ELF-1 (cell line): ENCODE data around the gene TRRAP.
A peak's percentile ranks its signal among the peaks of the same experiment; 100 is the strongest.

Experiments used
- DNase-seq: peaks from one replicate; pipeline ENCODE4 v3.0.0-alpha.2; 2016; ENCODE audit warnings: low read depth, low spot score

TRRAP gene

GRCh38 chr7:98900815-98901214 is 22.5 kb downstream of the TRRAP start:
- no peak for DNase-seq

GRCh38 chr7:98902523-98902922 is 24.2 kb downstream of the TRRAP start:
- no peak for DNase-seq

GRCh38 chr7:98903246-98903645 is 24.9 kb downstream of the TRRAP start:
- DNase-seq, result no peak

DNA sequence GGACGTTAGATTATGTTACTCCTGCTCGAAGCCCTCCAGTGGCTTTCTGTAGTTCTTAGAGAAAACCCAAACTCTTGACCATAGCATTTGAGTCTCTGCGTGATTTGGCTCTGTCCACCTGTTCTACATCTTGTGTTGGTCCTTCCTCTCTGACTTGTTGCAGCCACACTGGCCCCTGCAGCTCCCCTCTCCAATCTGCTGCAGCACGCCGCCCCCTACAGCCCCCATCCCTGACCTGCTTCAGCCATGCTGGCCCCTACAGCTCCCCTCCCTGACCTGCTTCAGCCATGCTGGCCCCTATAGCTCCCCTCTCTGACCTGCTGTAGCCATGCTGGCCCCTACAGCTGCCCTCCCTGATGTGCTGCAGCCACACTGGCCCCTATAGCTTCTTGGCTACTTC is 29.2 kb downstream of the TRRAP start:
- peak; percentile 6 for DNase-seq

DNA sequence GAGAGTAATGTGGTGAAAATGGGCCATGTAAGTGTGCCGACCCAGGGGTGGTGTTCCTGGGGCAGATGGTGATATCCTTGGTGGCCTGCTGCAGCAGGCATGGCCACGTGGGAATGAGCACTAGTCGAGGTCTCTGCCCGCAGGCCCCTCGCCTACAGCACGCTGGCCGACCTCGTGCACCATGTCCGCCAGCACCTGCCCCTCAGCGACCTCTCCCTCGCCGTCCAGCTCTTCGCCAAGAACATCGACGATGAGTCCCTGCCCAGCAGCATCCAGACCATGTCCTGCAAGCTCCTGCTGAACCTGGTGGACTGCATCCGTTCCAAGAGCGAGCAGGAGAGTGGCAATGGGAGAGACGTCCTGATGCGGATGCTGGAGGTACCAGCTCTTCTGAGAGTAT is 30.3 kb downstream of the TRRAP start:
- DNase-seq, result no peak

DNA sequence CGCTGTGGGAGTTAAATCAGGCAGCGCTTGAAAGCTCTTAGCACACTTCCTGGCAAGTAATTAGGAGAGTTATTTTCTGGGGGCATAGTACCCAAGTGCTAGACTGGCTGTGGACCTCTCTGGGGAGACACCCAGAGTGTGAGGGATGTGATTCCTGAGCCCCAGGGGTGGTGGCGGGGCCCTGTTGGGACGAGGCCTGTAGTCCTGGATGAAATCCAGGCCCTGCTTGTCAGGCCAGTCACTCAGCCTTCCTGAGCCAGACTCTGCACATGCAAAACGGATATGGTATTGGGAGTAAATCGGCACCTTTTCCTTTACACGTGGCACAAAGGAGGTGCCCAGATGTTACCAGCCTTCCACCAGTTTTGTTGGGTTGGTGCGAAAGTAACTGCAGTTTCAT is 31.2 kb downstream of the TRRAP start:
- DNase-seq, result no peak

GRCh38 chr7:98910427-98910826 is 32.1 kb downstream of the TRRAP start:
- DNase-seq, result no peak

- DNase-seq, result no peak
Observed at GRCh38 chr7:98911916-98912315, 33.6 kb downstream of the TRRAP start.

GRCh38 chr7:98913026-98913425 is 34.7 kb downstream of the TRRAP start:
- no peak for DNase-seq

DNA sequence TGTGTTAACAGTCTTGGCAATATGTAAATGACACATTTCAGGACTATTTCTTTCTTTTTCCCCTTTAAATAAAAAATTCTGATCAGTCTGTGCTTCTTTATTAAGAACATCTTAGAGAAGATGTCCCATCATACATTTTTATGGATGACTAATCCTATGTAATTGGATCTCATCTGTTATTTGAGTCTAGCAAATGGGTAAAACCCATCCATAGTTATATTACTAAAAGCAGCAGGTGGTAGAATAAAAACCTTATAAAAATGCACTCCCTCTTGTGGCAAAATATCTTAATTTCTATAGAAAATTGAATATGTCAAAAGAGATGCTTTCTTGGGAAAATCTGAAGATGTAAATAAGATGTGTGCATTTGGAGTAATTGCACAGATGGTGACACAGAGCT is 35.3 kb downstream of the TRRAP start:
- DNase-seq, result no peak

- no peak for DNase-seq
Observed at GRCh38 chr7:98917331-98917730, 39.0 kb downstream of the TRRAP start.

DNA sequence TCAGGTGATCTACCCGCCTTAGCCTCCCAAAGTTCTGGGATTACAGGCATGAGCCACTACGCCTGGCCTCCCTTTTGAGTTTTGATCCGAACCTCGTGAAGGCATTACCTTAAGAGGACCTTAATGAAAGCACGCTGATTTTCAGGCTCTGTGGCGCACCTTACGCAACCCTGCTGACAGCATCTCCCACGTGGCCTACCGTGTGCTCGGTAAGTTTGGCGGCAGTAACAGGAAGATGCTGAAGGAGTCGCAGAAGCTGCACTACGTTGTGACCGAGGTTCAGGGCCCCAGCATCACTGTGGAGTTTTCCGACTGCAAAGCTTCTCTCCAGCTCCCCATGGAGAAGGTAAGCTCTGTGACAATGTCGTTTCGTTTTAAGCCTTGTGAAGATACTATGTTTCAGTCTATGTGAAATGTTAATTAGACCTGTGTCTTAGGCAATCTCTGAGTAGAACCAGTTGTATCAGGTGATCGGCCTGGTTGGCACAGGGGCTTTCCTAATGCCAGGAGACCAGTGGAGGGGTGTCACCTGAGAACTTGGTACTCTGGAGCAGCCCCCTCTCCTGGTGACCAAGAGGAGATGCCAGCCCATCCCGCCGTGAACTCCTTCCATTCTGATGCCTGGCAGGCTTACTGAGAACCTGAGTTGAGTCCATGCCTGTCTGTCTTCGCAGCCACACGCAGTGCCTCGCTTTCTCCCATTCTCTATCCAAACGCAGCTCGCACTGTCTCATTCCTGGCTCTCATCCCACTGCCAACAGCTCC is 43.5 kb downstream of the TRRAP start:
- DNase-seq, result peak; percentile 23

- DNase-seq, result no peak
Observed at GRCh38 chr7:98922392-98923187, 44.3 kb downstream of the TRRAP start.

DNA sequence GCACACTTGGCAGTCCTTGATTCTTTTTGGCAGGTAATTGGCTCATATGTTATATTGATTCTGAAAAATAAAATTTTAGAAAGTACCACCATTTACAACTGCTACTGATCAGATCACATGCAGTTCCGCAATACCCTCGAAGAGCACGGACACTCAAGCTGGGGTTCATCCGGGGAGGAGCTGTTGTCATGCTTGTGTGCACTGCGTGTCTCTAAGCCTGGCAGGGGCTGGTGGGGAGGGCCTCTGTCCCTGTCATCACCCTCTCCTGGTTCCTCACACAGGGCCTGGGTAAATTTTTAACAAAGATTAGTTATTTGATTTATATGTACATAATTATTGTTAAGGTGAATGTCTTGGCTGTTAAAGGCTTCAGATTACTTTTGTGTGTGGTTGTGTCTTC is 45.2 kb downstream of the TRRAP start:
- no peak for DNase-seq

DNA sequence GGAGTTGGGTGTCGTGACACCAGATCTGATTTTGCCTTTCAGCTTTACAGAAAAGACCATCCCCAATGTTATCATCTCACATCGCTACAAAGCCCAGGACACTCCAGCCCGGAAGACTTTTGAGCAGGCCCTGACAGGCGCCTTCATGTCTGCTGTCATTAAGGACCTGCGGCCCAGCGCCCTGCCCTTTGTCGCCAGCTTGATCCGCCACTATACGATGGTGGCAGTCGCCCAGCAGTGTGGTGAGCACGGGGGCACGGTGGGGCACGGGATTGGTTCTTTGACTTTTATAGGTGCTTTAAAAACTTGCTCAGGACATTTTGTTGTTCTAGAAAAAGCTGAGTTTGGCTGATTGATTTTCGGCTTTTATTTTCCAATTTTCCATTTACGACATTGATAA is 48.8 kb downstream of the TRRAP start:
- DNase-seq, result no peak

DNA sequence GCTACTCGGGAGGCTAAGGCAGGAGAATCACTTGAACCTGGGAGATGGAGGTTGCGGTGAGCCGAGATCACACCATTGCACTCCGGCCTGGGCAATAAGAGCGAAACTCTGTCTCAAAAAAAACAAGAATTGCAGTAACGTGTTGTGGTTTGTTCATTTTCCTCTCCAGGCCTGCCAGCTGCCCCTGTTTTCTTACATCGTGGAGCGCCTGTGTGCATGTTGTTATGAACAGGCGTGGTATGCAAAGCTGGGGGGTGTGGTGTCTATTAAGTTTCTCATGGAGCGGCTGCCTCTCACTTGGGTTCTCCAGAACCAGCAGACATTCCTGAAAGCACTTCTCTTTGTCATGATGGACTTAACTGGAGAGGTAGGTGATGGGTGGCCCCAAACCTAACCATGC is 52.1 kb downstream of the TRRAP start:
- DNase-seq, result no peak

DNA sequence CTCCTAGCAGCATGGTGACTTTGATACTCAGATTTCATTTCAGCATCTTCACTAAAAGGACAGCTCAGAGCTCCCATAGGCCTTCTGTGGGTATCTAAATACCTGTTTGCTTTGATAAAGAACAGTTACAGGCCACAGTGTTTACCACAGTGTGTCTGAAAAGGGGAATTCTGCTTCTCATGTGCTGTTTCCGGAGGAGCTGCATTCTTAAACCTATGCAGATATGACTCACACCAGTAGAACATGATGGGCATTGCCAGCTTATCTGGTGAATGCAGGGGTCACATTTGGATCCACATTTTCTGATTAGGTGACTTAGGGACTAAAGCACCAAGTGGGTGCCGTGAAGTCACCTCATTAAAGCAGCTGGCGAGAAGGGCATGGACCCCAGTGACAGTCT is 52.6 kb downstream of the TRRAP start:
- no peak for DNase-seq

DNA sequence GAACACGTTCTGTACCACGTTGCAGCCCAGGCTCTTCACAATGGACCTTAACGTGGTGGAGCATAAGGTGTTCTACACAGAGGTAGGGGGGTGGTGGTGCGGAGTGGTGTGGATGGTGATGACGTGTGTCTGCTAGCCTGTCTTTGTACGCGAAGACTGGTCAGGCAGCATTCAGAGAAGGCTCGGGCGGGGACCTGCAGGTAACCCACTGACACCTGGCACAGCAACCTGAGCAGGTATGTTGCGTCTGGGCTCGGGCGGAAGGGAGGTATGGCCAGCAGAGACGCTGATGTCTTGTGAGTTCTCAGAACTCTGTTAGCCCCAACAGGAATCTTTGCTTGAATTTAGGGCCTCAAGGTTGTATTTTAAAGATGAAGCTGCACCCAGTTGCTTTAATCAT is 55.0 kb downstream of the TRRAP start:
- no peak for DNase-seq

- no peak for DNase-seq
Observed at GRCh38 chr7:98934267-98934666, 55.9 kb downstream of the TRRAP start.

- no peak for DNase-seq
Observed at GRCh38 chr7:98935811-98936210, 57.5 kb downstream of the TRRAP start.

DNA sequence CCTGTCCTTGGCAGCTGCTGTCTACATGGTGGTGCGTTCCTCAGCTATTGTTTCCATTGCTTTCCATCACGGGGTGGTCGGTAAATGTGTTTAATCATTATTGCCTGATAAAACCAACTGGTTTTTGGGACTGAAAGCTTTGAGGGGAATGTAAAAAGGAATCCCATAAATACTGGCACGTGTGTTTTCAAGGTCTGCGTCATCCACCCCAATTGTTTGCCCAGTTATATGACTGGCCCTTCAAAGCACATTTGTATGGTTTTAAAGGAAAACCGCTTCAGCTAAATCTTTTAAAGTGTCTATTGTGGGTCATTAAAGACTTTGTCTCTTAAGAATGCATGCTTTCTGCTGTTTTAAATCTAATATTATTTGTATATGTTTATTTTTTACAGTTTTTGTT is 65.0 kb downstream of the TRRAP start:
- DNase-seq, result no peak

DNA sequence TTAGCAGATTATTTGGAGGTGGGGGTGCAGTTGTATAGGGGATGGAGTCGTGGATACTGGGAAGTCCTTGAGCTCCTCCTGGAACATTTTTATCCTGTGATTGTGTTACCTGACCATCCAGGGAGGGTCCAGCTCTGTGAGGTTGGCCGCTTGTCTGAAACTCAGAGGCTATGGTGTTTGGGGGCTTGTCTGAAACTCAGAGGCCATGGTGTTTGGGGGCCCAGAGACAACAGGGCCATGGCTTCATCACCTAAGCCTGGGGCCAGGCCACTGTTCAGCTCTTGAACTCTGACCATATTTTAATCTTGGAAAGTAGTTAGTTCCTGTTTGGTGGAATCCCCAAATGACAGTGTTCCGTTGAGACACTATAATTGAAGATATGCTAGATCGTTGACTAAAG is 66.1 kb downstream of the TRRAP start:
- no peak for DNase-seq

- no peak for DNase-seq
Observed at GRCh38 chr7:98945852-98946251, 67.5 kb downstream of the TRRAP start.
